ENCODE measurements around the gene LRRC14B.
"Not testable (repeated sequence)": the region's sequence is repeated elsewhere in the genome, so short reads cannot be mapped to it uniquely, and the experiment has no call there.

Gene LRRC14B

DNA sequence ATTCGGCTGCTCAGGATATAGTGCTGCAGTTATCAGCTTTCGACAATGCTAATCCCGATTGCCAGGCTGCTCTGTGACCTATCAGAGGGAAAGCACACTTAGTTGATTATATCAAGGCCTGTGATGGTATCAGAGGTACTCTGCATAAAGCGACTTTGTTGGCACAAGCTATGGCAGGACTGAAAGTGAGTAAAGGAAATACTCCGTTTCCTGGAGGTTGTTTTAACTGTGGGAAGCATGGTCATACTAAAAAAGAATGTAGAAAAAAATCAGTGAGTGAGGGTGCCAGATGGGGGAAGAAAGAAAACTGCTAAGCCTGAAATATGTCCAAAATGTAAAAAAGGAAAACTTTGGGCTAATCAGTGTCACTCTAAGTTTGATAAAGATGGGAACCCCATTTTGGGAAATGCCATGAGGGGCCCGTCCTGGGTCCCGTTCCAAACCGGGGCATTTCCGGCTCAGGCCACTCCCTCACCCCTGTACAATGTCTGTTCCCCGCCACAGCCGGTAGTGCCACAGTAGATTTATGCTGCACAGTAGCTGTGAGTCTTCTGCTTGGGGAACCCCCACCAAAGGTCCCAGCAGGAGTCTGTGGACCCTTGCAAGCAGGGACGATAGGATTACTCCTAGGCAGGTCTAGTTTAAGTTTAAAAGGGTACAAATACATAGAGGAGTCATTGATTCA lies 52.5 kb downstream of the LRRC14B start:
- DNase-seq, result not testable (repeated sequence)

DNA sequence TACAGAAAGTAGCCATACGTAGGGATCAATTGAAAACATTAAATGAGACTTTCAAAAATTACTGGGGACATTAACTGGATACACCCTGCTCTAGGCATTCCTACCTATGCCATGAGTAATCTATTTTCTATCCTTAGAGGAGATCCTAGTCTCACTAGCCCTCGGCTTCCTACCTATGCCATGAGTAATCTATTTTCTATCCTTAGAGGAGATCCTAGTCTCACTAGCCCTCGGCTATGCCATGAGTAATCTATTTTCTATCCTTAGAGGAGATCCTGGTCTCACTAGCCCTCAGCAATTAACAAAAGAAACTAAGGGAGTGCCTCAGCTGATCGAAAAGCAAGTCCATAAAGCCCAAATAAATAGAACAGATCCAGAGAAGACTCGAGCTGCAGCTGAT lies 54.4 kb downstream of the LRRC14B start:
- DNase-seq, result not testable (repeated sequence)
